Endothelial cell of umbilical vein (primary cell): Measurements from ENCODE around the gene PLA2G15. TPM values are rescaled to one million over a fixed set of nuclear protein-coding genes. Genes with fewer than 3 reads are reported as not detected.

ENCODE experiments used
- BruUV-seq: library from RNA; stranded (reverse); fragments of 400-500 nt; replicated peaks from 2 replicates; lab custom pipeline; 2021; lab: Mats Ljungman, UMichigan
- CTCF ChIA-PET: fragments of 300-600, 350-600 bp; sonication (Branson Sonifier 250); formaldehyde crosslinking; loops from one replicate; lab custom pipeline; 2021; ENCODE audit warnings: antibody characterized with exemption, inconsistent platforms; lab: Charles Lee
- POLR2A ChIA-PET: fragments of 300-600, 350-600 bp; sonication (Branson Sonifier 250); formaldehyde crosslinking; loops from one replicate; lab custom pipeline; 2021; ENCODE audit warnings: antibody characterized with exemption, inconsistent platforms; lab: Charles Lee
- DNase-seq: peaks from one replicate; pipeline ENCODE4 v3.0.0-alpha.2; 2011; ENCODE audit warnings: low read depth, low spot score
- FAIRE-seq: peaks from 2 replicates; lab custom pipeline; 2011; peaks lifted over from hg19 to GRCh38; lab: Jason Lieb, UNC
- H2AFZ ChIP-seq: 2 replicates; pipeline ENCODE4 v1.6.0; 2012; ENCODE audit warnings: low read depth, low read length, control low read depth, inconsistent platforms
- H3K27ac ChIP-seq: 2 replicates; pipeline ENCODE4 v1.5.1; 2011; ENCODE audit warnings: low read depth, mild to moderate bottlenecking, control low read depth, low read length, moderate library complexity; ENCODE audit not compliant: insufficient read depth
- H3K27me3 ChIP-seq, 2 experiments: 2 replicates each; pipeline versions ENCODE4 v1.6.0 to v1.6.1; 2011; ENCODE audit warnings: low read length in 2 of 2, mixed read lengths in 1 of 2; ENCODE audit not compliant: control insufficient read depth in 2 of 2, insufficient read depth in 2 of 2
- H3K36me3 ChIP-seq, 2 experiments: 2 replicates in 1 of 2; 3 replicates in 1 of 2; pipeline ENCODE4 v1.5.1; 2011; ENCODE audit warnings: low read length in 2 of 2, mild to moderate bottlenecking in 1 of 2, moderate library complexity in 1 of 2; ENCODE audit not compliant: control insufficient read depth in 2 of 2, insufficient read depth in 2 of 2; ENCODE audit errors: extremely low read depth in 1 of 2
- H3K4me1 ChIP-seq: 3 replicates; pipeline ENCODE4 v1.5.1; 2011; ENCODE audit warnings: mild to moderate bottlenecking, low read length; ENCODE audit not compliant: control insufficient read depth, insufficient read depth; ENCODE audit errors: extremely low read depth
- H3K4me2 ChIP-seq: 2 replicates; pipeline ENCODE4 v1.6.1; 2011; ENCODE audit warnings: low read length, control low read depth, mixed read lengths; ENCODE audit not compliant: insufficient read depth
- H3K4me3 ChIP-seq, 3 experiments: fragments of 200-600 bp in 1 of 3; sonication (generic), shearing (Covaris generic) in 1 of 3; replicated peaks in 1 of 3; 2 replicates each; pipeline ENCODE4 v1.5.1; 2011 to 2016; ENCODE audit warnings: control low read depth in 3 of 3, low read length in 3 of 3, mild to moderate bottlenecking in 2 of 3, inconsistent platforms in 1 of 3, low read depth in 1 of 3, moderate library complexity in 1 of 3; ENCODE audit not compliant: insufficient read depth in 1 of 3
- H3K79me2 ChIP-seq: 2 replicates; pipeline ENCODE4 v1.6.0; 2012; ENCODE audit warnings: low read length, inconsistent platforms; ENCODE audit not compliant: control insufficient read depth, insufficient read depth
- H3K9ac ChIP-seq: replicated peaks from 2 replicates; pipeline ENCODE3; 2011; ENCODE audit warnings: low read length, control low read depth; ENCODE audit not compliant: insufficient read depth; ENCODE audit errors: extremely low read depth
- H3K9me1 ChIP-seq: replicated peaks from 3 replicates; pipeline ENCODE4 v1.6.0; 2011; ENCODE audit warnings: mild to moderate bottlenecking, low read length; ENCODE audit not compliant: control insufficient read depth, insufficient read depth; ENCODE audit errors: extremely low read depth
- H3K9me3 ChIP-seq: replicated peaks from 2 replicates; pipeline ENCODE4 v1.5.1; 2012; ENCODE audit warnings: low read length, inconsistent platforms; ENCODE audit not compliant: control insufficient read depth, insufficient read depth
- H4K20me1 ChIP-seq: replicated peaks from 2 replicates; pipeline ENCODE3; 2011; ENCODE audit warnings: mild to moderate bottlenecking, low read length; ENCODE audit not compliant: control insufficient read depth, insufficient read depth; ENCODE audit errors: extremely low read depth
- CTCF ChIP-seq, 2 donors: IDR thresholded peaks; 1 replicate in 1 of 2; 2 replicates in 1 of 2; pipeline ENCODE4 v1.5.1; 2011; ENCODE audit warnings: low read length in 2 of 2, mild to moderate bottlenecking in 2 of 2, moderate library complexity in 2 of 2, control low read depth in 1 of 2, inconsistent platforms in 1 of 2, low read depth in 1 of 2; ENCODE audit not compliant: insufficient read depth in 1 of 2; ENCODE audit errors: extremely low read depth in 1 of 2
- EZH2 ChIP-seq: IDR thresholded peaks from 2 replicates; pipeline ENCODE4 v1.6.1; 2012; ENCODE audit warnings: borderline replicate concordance, low read depth, mild to moderate bottlenecking, moderate library complexity, low read length, inconsistent platforms; ENCODE audit not compliant: severe bottlenecking
- FOS ChIP-seq: IDR thresholded peaks from 2 replicates; pipeline ENCODE4 v1.6.1; 2011; ENCODE audit warnings: mild to moderate bottlenecking, low read length, moderate library complexity, borderline replicate concordance; ENCODE audit not compliant: insufficient read depth
- GATA2 ChIP-seq: IDR thresholded peaks from 2 replicates; pipeline ENCODE4 v1.7.0; 2011; ENCODE audit warnings: low read depth, mild to moderate bottlenecking, moderate library complexity, mixed read lengths, low read length; ENCODE audit not compliant: insufficient read length, insufficient read depth
- JUN ChIP-seq: IDR thresholded peaks from 2 replicates; pipeline ENCODE4 v1.6.1; 2011; ENCODE audit warnings: borderline replicate concordance, low read depth; ENCODE audit not compliant: insufficient read length, insufficient read depth
- MAX ChIP-seq: IDR thresholded peaks from 2 replicates; pipeline ENCODE4 v1.6.1; 2011; ENCODE audit not compliant: insufficient read depth, insufficient read length
- MYC ChIP-seq: IDR thresholded peaks from one replicate; pipeline ENCODE4 v1.6.1; 2011; ENCODE audit warnings: mild to moderate bottlenecking, low read depth, low read length
- POLR2A ChIP-seq: IDR thresholded peaks from 2 replicates; pipeline ENCODE4 v1.6.1; 2012; ENCODE audit warnings: low read depth, mild to moderate bottlenecking, control low read depth, low read length
- POLR2AphosphoS5 ChIP-seq: IDR thresholded peaks from 2 replicates; pipeline ENCODE4 v1.6.1; 2012; ENCODE audit warnings: low read depth, mild to moderate bottlenecking, control low read depth, low read length, moderate library complexity; ENCODE audit not compliant: insufficient read depth
- dilution Hi-C: fragments of 300-500 bp; cut with MboI; formaldehyde crosslinking; loops from one replicate; pipeline ENCODE4 v1.15.0; 2019; ENCODE audit warnings: low sequenced_read_pairs; ENCODE audit not compliant: extremely low pct_ligation_motif_present
- intact Hi-C: fragments of 100-400 bp; cut with micrococcal nuclease; formaldehyde crosslinking; loops from one replicate; pipeline ENCODE4 v1.10.0; 2022
- polyA plus RNA-seq, 4 experiments: library from polyadenylated mRNA; depleted of rRNA in 3 of 4; stranded (reverse) in 3 of 4; unstranded in 1 of 4; fragments of >200 nt; gene quantifications; 2 replicates each; pipeline versions ENCODE4 v1.2.1 to v1.2.3, GENCODE V29; 2011 to 2012; ENCODE audit warnings: missing spikeins in 1 of 4
- total RNA-seq: library from RNA; stranded (reverse); gene quantifications from 2 replicates; pipeline ENCODE4 v1.2.3, GENCODE V29; 2021

Gene PLA2G15
- total and polyA plus RNA-seq, 2 donors (not counting 3 experiments of a cell fraction or from before 2014, with no cell fraction given), result 24.3 to 41.8 TPM

- H3K9ac ChIP-seq, result no peak overlapping the region
- intact Hi-C loops (no loop called here), dilution Hi-C loops (no loop called here)
Observed at GRCh38 chr16:68247400-68247799, 2.2 kb downstream of the PLA2G15 start.

GRCh38 chr16:68247932-68248331, 2.8 kb downstream of the PLA2G15 start:
- dilution Hi-C loops, result no loop called here

More at GRCh38 chr16:68247400-68247799, 2.2 kb downstream of the PLA2G15 start:
- Histone ChIP-seq H4K20me1 (no peaks in the 10 kb centered on the region), H3K4me1 (peaks cover 9% of the 10 kb centered on the region), H3K79me2 (no peaks in the 10 kb centered on the region), H3K36me3 (peaks cover 0 to 2% of the 10 kb centered on the region in 2 experiments), H3K4me3 (no peak overlapping the region), H2AFZ (no peak overlapping the region), H3K27ac (no peak overlapping the region), H3K9me1 (no peaks in the 10 kb centered on the region), H3K9me3 (no peaks in the 10 kb centered on the region), H3K27me3 (no peaks in the 10 kb centered on the region), H3K4me2 (no peak overlapping the region)
- POLR2A ChIA-PET, result no interaction called here
- DNase-seq (no peak), FAIRE-seq (no peak)
- CTCF ChIA-PET, result interaction anchor here (1.3 to 5.8 kb wide), 2 partner anchors 14 kb away, joined by 3 to 33 read pairs; no protein-coding TSS in a partner anchor
- no TSS peak for BruUV-seq
- TF ChIP-seq MAX, result no peak
- TF ChIP-seq POLR2AphosphoS5, result no peak
- no peak for TF ChIP-seq MYC
- TF ChIP-seq EZH2, result no peak
- no peak for TF ChIP-seq FOS

More at GRCh38 chr16:68247932-68248331, 2.8 kb downstream of the PLA2G15 start:
- H3K27me3 ChIP-seq, result no peaks in the 10 kb centered on the region
- H3K4me1 ChIP-seq, result peaks cover 9% of the 10 kb centered on the region
- FAIRE-seq (no peak), DNase-seq (no peak)
- no peaks in the 10 kb centered on the region for H4K20me1 ChIP-seq
- ChIA-PET POLR2A (no interaction called here), CTCF (interaction anchor here (5.8 kb wide), 1 partner anchor 14 kb away, joined by 33 read pairs; no protein-coding TSS in a partner anchor)
- no TSS peak for BruUV-seq
- peaks cover 0 to 3% of the 10 kb centered on the region in 2 experiments for H3K36me3 ChIP-seq
- no peak overlapping the region for H3K4me3 ChIP-seq
- no peaks in the 10 kb centered on the region for H3K9me1 ChIP-seq
- intact Hi-C loops, result no loop called here
- no peaks in the 10 kb centered on the region for H3K79me2 ChIP-seq
- no peak overlapping the region for H3K9ac ChIP-seq
- no peaks in the 10 kb centered on the region for H3K9me3 ChIP-seq
- H3K27ac ChIP-seq, result no peak overlapping the region
- H2AFZ ChIP-seq, result no peak overlapping the region
- no peak overlapping the region for H3K4me2 ChIP-seq
- TF ChIP-seq JUN (no peak), FOS (no peak), MYC (no peak), MAX (no peak), GATA2 (no peak), CTCF (IDR thresholded peaks at IDR 0.05; ENCODE audit: extremely low read depth in 1 of 2, insufficient read depth in 1 of 2, low read depth in 1 of 2, low read length in 2 of 2) (no peak), EZH2 (no peak), POLR2AphosphoS5 (no peak), POLR2A (no peak)
